BJ (cell line): ENCODE results near the gene IL1RAP. TPM values are rescaled to one million over a fixed set of nuclear protein-coding genes. Genes with fewer than 3 reads are reported as not detected.

Experiments used
- CTCF ChIA-PET: fragments of 350-600 bp; formaldehyde crosslinking; extraction: SDS; loops from one replicate; lab custom pipeline; 2021; ENCODE audit warnings: antibody characterized with exemption, inconsistent platforms; lab: Yijun Ruan, JAX
- POLR2A ChIA-PET: fragments of 300-600 bp; sonication (Branson Sonifier 250); formaldehyde crosslinking; extraction: SDS; loops from one replicate; lab custom pipeline; 2021; ENCODE audit warnings: antibody characterized with exemption; lab: Charles Lee
- DNase-seq: peaks from one replicate; pipeline ENCODE4 v3.0.0-alpha.2; 2011; ENCODE audit warnings: low read depth
- H3K27me3 ChIP-seq: 2 replicates; pipeline ENCODE4 v1.6.0; 2011; ENCODE audit warnings: low read length; ENCODE audit not compliant: control insufficient read depth, insufficient read depth
- H3K36me3 ChIP-seq: 2 replicates; pipeline ENCODE4 v1.5.1; 2011; ENCODE audit warnings: low read length; ENCODE audit not compliant: control insufficient read depth, insufficient read depth
- H3K4me3 ChIP-seq: 2 replicates; pipeline ENCODE4 v1.5.1; 2011; ENCODE audit warnings: low read depth, mild to moderate bottlenecking, control low read depth, low read length
- polyA plus RNA-seq: library from polyadenylated mRNA; depleted of rRNA; stranded (reverse); fragments of >200 nt; gene quantifications from 2 replicates; pipeline ENCODE4 v1.2.3, GENCODE V29; 2011
- TF ChIP-seq, protein P1 (sequence below): IDR thresholded peaks from 2 replicates; pipeline ENCODE4 v1.5.1; 2011; ENCODE audit warnings: low read depth, mild to moderate bottlenecking, control low read depth, inconsistent platforms, low read length, moderate library complexity; ENCODE audit not compliant: insufficient read depth

IL1RAP gene
- polyA plus RNA-seq, 1 experiment, result 8.6 TPM

DNA sequence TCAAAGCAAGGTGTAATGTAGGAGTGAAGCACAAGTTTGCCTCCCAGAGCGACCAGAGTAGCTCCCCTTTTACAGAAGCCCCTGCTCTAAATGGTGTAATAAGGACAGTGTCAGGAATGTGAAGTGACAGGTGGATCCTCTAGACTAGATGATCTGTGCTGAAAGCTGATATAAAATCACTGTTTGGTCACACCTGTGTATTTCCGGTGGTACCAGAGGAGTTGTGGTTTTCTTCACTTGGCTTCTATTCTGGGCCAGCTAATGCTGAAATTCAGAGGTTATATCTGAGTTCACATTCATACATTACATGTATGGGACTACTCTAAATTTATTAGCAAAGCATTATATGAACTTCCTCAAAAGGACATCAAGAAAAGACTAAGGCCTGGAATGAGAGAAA, 117.4 kb downstream of the IL1RAP start:
- no peaks in the 10 kb centered on the region for H3K27me3 ChIP-seq
- ChIA-PET CTCF (no interaction called here), POLR2A (no interaction called here)
- no peak overlapping the region for H3K4me3 ChIP-seq
- DNase-seq, result no peak
- TF ChIP-seq, protein P1, sequence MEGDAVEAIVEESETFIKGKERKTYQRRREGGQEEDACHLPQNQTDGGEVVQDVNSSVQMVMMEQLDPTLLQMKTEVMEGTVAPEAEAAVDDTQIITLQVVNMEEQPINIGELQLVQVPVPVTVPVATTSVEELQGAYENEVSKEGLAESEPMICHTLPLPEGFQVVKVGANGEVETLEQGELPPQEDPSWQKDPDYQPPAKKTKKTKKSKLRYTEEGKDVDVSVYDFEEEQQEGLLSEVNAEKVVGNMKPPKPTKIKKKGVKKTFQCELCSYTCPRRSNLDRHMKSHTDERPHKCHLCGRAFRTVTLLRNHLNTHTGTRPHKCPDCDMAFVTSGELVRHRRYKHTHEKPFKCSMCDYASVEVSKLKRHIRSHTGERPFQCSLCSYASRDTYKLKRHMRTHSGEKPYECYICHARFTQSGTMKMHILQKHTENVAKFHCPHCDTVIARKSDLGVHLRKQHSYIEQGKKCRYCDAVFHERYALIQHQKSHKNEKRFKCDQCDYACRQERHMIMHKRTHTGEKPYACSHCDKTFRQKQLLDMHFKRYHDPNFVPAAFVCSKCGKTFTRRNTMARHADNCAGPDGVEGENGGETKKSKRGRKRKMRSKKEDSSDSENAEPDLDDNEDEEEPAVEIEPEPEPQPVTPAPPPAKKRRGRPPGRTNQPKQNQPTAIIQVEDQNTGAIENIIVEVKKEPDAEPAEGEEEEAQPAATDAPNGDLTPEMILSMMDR, result no peak
- H3K36me3 ChIP-seq, result no peaks in the 10 kb centered on the region

DNA sequence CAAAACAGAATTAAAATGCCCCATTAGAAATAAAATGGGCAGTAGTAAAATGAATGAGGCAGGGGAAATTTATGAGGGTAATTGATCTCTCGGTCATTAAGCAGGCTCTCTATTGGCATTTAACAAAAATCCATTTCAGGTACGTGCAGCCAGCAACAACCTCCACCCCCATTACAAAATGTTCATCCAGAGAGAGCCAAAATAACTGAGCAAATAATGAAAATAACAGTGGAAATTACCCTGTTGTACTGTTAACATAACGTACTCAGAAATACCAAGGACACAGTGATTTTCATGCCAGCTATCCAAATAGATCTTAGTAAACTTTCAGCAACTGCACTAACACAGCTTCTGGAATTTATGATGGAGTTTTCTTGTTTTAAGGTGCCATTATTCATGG, 127.7 kb downstream of the IL1RAP start:
- CTCF ChIA-PET, result no interaction called here
- no peaks in the 10 kb centered on the region for H3K27me3 ChIP-seq
- H3K4me3 ChIP-seq, result no peak overlapping the region
- POLR2A ChIA-PET, result no interaction called here
- TF ChIP-seq, protein P1, result no peak
- no peaks in the 10 kb centered on the region for H3K36me3 ChIP-seq
- no peak for DNase-seq

DNA sequence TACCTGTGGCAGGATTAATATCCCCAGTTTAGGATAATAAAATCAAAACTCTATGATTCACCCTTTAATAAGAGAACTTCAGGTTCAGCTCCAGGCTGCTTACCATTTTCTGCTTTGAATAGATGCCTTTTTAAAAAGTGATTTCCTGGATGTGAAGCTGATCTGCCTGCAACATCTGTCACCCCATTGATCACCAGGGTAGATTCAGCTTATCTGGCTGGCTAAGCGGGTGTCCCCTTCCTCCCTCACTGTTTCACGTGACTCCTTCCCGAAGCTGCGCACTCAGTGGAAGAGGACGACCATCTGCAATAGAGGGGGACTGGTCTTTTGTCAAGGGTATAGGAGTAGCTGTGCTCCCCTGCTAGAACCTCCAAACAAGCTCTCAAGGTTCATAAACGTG, 128.1 kb downstream of the IL1RAP start:
- Histone ChIP-seq H3K27me3 (no peaks in the 10 kb centered on the region), H3K4me3 (no peak overlapping the region), H3K36me3 (no peaks in the 10 kb centered on the region)
- ChIA-PET CTCF (interaction anchor here (1.4 kb wide), 1 partner anchor 23 kb away, joined by 3 read pairs; no protein-coding TSS in a partner anchor), POLR2A (no interaction called here)
- TF ChIP-seq, protein P1, result no peak
- DNase-seq, result no peak

DNA sequence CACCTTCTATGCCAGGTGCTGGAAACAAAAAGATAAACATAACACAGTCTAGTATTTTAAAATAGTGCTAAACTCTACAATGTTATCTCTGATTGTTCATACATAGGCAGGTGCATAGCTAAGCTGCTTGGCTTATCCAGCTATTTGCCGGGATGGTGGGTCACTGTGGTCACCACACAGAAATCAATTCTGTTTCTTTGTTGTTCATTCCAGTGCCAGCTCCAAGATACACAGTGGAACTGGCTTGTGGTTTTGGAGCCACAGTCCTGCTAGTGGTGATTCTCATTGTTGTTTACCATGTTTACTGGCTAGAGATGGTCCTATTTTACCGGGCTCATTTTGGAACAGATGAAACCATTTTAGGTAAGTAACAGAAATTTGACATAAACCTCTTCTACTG, 130.2 kb downstream of the IL1RAP start:
- no peak for DNase-seq
- ChIA-PET POLR2A (interaction anchor here (0.6 kb wide), 1 partner anchor 201 kb away, joined by 4 read pairs; no protein-coding TSS in a partner anchor), CTCF (no interaction called here)
- TF ChIP-seq, protein P1, result no peak
- no peaks in the 10 kb centered on the region for H3K27me3 ChIP-seq
- H3K4me3 ChIP-seq, result no peak overlapping the region
- H3K36me3 ChIP-seq, result no peaks in the 10 kb centered on the region

DNA sequence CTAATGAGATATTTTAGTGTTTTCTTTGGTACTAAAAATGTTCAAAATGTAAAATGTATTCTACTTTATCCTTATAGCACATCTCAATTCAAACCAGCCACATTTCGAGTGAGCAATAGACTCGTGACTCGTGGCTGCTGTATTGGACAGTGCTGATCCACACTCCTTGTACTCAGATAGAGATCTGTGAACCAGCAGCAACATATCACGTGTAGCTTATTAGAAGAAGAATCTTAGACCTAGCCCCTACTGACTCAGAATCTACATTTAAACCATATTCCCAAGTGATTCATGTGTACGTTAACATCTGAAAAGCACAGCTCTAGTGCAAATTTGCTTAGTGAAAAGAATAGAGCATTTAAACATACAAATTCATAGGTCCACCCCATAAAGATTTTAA, 130.9 kb downstream of the IL1RAP start:
- no peak for DNase-seq
- no peaks in the 10 kb centered on the region for H3K36me3 ChIP-seq
- ChIA-PET CTCF (no interaction called here), POLR2A (interaction anchor here (0.6 kb wide), 1 partner anchor 32 kb away, joined by 3 read pairs; no protein-coding TSS in a partner anchor)
- TF ChIP-seq, protein P1, result no peak
- H3K4me3 ChIP-seq, result no peak overlapping the region
- H3K27me3 ChIP-seq, result no peaks in the 10 kb centered on the region
